Natural killer cell (primary cell): ENCODE data around the gene NFATC4. TPM values are rescaled to one million over a fixed set of nuclear protein-coding genes. Genes with fewer than 3 reads are reported as not detected.

Experiments used
- ATAC-seq, 3 donors: fragments of 150-1000 bp in 2 of 3; fragments of 200-7000 bp in 1 of 3; cut with Tn5 transposase; 1 replicate in 1 of 3; 2 replicates in 2 of 3; pipeline ENCODE4 v1.10.0; 2021; ENCODE audit warnings: mild to moderate bottlenecking in 2 of 3, moderate library complexity in 2 of 3
- DNase-seq, 2 donors: peaks; one replicate each; pipeline versions ENCODE4 v3.0.0 to v3.0.0-alpha.2; 2013 to 2021; ENCODE audit warnings: mixed read lengths in 1 of 2
- H3K27ac ChIP-seq: one replicate; pipeline ENCODE4 v1.5.1; 2013; ENCODE audit warnings: mild to moderate bottlenecking, low read length
- H3K27me3 ChIP-seq: one replicate; pipeline ENCODE4 v1.6.1; 2013; ENCODE audit warnings: low read length; ENCODE audit not compliant: control insufficient read depth, insufficient read depth
- H3K36me3 ChIP-seq: one replicate; pipeline ENCODE4 v1.6.1; 2013; ENCODE audit warnings: low read length; ENCODE audit not compliant: control insufficient read depth, insufficient read depth
- H3K4me1 ChIP-seq: one replicate; pipeline ENCODE4 v1.6.1; 2013; ENCODE audit warnings: low read length; ENCODE audit not compliant: control insufficient read depth, insufficient read depth
- H3K4me3 ChIP-seq: one replicate; pipeline ENCODE4 v1.5.1; 2013; ENCODE audit warnings: low read length
- H3K9me3 ChIP-seq: one replicate; pipeline ENCODE4 v1.6.1; 2013; ENCODE audit warnings: low read length; ENCODE audit not compliant: control insufficient read depth, insufficient read depth
- H3K27ac Mint-ChIP-seq, 2 donors: one replicate each; pipeline ENCODE4 v1.8.0; 2022; ENCODE audit warnings: mild to moderate bottlenecking in 2 of 2, mixed read lengths in 2 of 2, moderate library complexity in 1 of 2
- H3K27me3 Mint-ChIP-seq, 2 donors: one replicate each; pipeline ENCODE4 v1.8.0; 2022; ENCODE audit warnings: low read depth in 2 of 2, mixed read lengths in 2 of 2
- H3K36me3 Mint-ChIP-seq: one replicate; pipeline ENCODE4 v1.8.0; 2022; ENCODE audit warnings: mixed read lengths
- H3K4me1 Mint-ChIP-seq, 2 donors: one replicate each; pipeline ENCODE4 v1.8.0; 2022; ENCODE audit warnings: mixed read lengths in 2 of 2
- H3K4me3 Mint-ChIP-seq: one replicate; pipeline ENCODE4 v1.8.0; 2022; ENCODE audit warnings: mild to moderate bottlenecking, moderate library complexity, mixed read lengths
- H3K9me3 Mint-ChIP-seq, 2 donors: one replicate each; pipeline ENCODE4 v1.8.0; 2022; ENCODE audit warnings: mixed read lengths in 2 of 2
- WGBS: methylation state at CpG from one replicate; pipeline ENCODE4 v1.1.7; 2013; ENCODE audit warnings: missing lambda C conversion rate; ENCODE audit not compliant: insufficient coverage; 5-methylcytosine and 5-hydroxymethylcytosine counted together
- intact Hi-C: fragments of 100-400 bp; cut with micrococcal nuclease; formaldehyde crosslinking; loops from one replicate; pipeline ENCODE4 v1.14.2; 2022
- total RNA-seq, 4 donors: library from RNA; stranded (reverse); fragments of 120-200 nt in 1 of 4; gene quantifications; one replicate each; pipeline versions ENCODE4 v1.2.3 to v1.2.4, GENCODE V29; 2013 to 2022
- TF ChIP-seq, protein P1 (sequence below): fragments of 200-600 bp; IDR thresholded peaks from one replicate; pipeline ENCODE4 v1.8.0; 2022; ENCODE audit warnings: antibody characterized with exemption

The NFATC4 gene
- total RNA-seq, 3 donors from 2014 or later (not counting 1 experiment from before 2014, with no cell fraction given): not detected

DNA sequence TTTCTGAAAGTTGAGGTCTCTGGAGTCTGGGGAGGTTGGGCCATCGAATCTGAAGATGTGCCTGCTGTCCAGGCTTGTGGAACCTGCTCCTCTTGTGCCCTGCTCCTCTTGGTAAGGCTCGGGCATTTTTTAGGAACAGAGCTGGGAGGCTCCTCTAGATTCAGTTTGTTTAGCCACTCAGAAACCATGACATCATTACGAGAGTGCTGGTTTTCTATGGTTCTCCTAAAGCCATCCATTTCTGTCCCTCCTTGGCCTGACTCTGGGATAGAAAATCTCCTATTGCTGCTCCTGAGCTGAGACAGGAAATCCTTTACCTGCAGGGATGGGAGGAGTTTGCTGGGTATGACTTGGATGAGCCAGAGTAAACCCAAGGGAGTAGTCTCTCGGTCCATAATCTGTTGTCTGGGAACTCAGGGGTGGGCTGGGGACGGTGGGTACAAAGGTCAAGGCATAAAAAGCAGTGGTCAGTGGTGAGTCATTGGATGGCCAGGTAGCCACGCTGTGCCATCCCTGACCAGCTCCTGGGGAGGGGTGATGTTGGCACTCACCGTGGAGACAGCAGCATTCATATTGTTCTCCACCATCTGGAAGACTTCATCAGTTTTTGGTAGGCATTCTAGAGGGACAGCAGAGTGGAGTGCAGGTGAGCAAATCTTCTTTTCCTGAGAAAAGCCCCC, 30.7 kb upstream of the NFATC4 start:
- no peak overlapping the region for H3K4me3 Mint-ChIP-seq
- TF ChIP-seq, protein P1, sequence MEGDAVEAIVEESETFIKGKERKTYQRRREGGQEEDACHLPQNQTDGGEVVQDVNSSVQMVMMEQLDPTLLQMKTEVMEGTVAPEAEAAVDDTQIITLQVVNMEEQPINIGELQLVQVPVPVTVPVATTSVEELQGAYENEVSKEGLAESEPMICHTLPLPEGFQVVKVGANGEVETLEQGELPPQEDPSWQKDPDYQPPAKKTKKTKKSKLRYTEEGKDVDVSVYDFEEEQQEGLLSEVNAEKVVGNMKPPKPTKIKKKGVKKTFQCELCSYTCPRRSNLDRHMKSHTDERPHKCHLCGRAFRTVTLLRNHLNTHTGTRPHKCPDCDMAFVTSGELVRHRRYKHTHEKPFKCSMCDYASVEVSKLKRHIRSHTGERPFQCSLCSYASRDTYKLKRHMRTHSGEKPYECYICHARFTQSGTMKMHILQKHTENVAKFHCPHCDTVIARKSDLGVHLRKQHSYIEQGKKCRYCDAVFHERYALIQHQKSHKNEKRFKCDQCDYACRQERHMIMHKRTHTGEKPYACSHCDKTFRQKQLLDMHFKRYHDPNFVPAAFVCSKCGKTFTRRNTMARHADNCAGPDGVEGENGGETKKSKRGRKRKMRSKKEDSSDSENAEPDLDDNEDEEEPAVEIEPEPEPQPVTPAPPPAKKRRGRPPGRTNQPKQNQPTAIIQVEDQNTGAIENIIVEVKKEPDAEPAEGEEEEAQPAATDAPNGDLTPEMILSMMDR: no peak
- H3K9me3 Mint-ChIP-seq: no peaks in the 10 kb centered on the region
- Histone ChIP-seq H3K9me3 (no peaks in the 10 kb centered on the region), H3K27me3 (peaks cover 15% of the 10 kb centered on the region), H3K36me3 (peaks cover 18% of the 10 kb centered on the region), H3K4me1 (peaks cover 54% of the 10 kb centered on the region), H3K4me3 (no peak overlapping the region), H3K27ac (no peak overlapping the region)
- intact Hi-C loops: loop anchor here (10.0 kb wide), 1 partner anchor 818 kb away; no protein-coding TSS in a partner anchor
- H3K36me3 Mint-ChIP-seq: peaks cover 9% of the 10 kb centered on the region
- peaks cover 11 to 13% of the 10 kb centered on the region in 2 donors for H3K27me3 Mint-ChIP-seq
- no peak for DNase-seq
- ATAC-seq: no peak
- peaks cover 49 to 63% of the 10 kb centered on the region in 2 donors for H3K4me1 Mint-ChIP-seq
- no peak overlapping the region for H3K27ac Mint-ChIP-seq
- 94% methylated on average over 7 of the region's 7 CpGs for WGBS

DNA sequence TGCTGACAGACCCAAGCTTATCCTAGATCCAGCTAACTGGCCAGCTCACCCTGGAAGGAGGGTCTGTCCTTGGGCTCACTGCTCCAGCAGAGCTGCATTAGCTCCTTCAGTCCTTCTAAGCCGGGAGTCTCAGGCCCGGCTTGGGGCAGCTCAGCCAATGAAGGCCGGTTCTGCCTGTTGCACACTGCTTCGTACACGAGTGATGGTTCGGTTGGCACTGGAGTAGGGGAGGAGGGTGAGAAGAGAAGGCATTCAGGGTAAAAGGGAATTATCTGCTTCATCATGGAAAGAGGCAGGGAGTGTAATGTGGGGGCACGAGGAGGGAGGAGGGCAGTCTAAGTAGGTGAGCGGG, 30.2 kb upstream of the NFATC4 start:
- peaks cover 44 to 58% of the 10 kb centered on the region in 2 donors for H3K4me1 Mint-ChIP-seq
- no peak for ATAC-seq
- Histone ChIP-seq H3K27me3 (peaks cover 15% of the 10 kb centered on the region), H3K4me1 (peaks cover 49% of the 10 kb centered on the region), H3K9me3 (no peaks in the 10 kb centered on the region), H3K4me3 (no peak overlapping the region), H3K27ac (no peak overlapping the region), H3K36me3 (peaks cover 18% of the 10 kb centered on the region)
- H3K4me3 Mint-ChIP-seq: no peak overlapping the region
- H3K36me3 Mint-ChIP-seq: peaks cover 9% of the 10 kb centered on the region
- DNase-seq: no peak
- TF ChIP-seq, protein P1: no peak
- WGBS: 95% methylated on average over 8 of the region's 8 CpGs
- no peak overlapping the region for H3K27ac Mint-ChIP-seq
- intact Hi-C loops: loop anchor here (10.0 kb wide), 1 partner anchor 817 kb away; no protein-coding TSS in a partner anchor
- no peaks in the 10 kb centered on the region for H3K9me3 Mint-ChIP-seq
- H3K27me3 Mint-ChIP-seq: peaks cover 8 to 11% of the 10 kb centered on the region in 2 donors

DNA sequence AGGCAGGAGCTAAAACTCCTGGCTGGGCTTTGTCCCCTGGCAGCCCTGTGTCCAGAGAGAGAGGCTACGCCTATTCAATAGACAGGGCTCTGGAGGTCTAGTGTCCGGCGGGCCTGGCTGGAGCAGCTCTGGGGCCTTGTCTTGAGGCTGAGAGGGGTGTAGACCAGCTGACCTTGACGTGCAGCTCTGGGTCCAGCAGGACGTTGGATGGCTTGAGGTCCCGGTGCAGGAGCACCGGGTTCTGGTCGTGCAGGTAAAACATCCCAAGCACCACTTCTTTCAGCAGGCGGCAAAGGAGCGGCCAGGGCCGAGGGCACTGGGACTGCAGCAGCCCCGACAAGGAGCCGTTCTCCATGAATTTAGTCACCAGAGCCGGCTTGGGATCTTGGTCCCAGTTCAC, 29.1 kb upstream of the NFATC4 start:
- intact Hi-C loops: loop anchor here (10.0 kb wide), 1 partner anchor 816 kb away; no protein-coding TSS in a partner anchor
- no peaks in the 10 kb centered on the region for H3K9me3 ChIP-seq
- Mint-ChIP-seq H3K27ac (peak overlapping the region in 1 of 2 donors; percentile 83), H3K36me3 (peaks cover 9% of the 10 kb centered on the region), H3K9me3 (no peaks in the 10 kb centered on the region), H3K27me3 (peaks cover 8 to 11% of the 10 kb centered on the region in 2 donors), H3K4me1 (peaks cover 35 to 50% of the 10 kb centered on the region in 2 donors), H3K4me3 (peak overlapping the region; percentile 90)
- ATAC-seq (no peak), DNase-seq (no peak)
- peaks cover 18% of the 10 kb centered on the region for H3K36me3 ChIP-seq
- WGBS: 88% methylated on average over 14 of the region's 14 CpGs
- TF ChIP-seq, protein P1: no peak
- peak overlapping the region; percentile 60 for H3K4me3 ChIP-seq
- H3K27ac ChIP-seq: no peak overlapping the region
- peaks cover 12% of the 10 kb centered on the region for H3K27me3 ChIP-seq
- H3K4me1 ChIP-seq: peaks cover 39% of the 10 kb centered on the region
